Activated CD8-positive, alpha-beta T cell treated with anti-CD3 and anti-CD28 coated beads for 36 hours (primary cell): ENCODE data around the gene EBF3. TPM values are rescaled to one million over a fixed set of nuclear protein-coding genes. Genes with fewer than 3 reads are reported as not detected.

Source experiments
- ATAC-seq: fragments of 200-7000 bp; cut with Tn5 transposase; one replicate; pipeline ENCODE4 v1.10.0; 2021; ENCODE audit warnings: mild to moderate bottlenecking, moderate library complexity
- CTCF ChIA-PET: fragments of 350-600 bp; sonication (Branson Sonifier 250); formaldehyde crosslinking; loops from one replicate; lab custom pipeline; 2021; ENCODE audit warnings: antibody characterized with exemption; lab: Charles Lee
- POLR2A ChIA-PET: fragments of 350-600 bp; sonication (Branson Sonifier 250); formaldehyde crosslinking; loops from one replicate; lab custom pipeline; 2021; ENCODE audit warnings: antibody characterized with exemption; lab: Charles Lee
- DNase-seq: peaks from one replicate; pipeline ENCODE4 v3.0.0-alpha.2; 2020
- H3K27ac Mint-ChIP-seq: one replicate; pipeline ENCODE4 v1.8.0; 2021; ENCODE audit warnings: mild to moderate bottlenecking, mixed read lengths
- H3K27me3 Mint-ChIP-seq: one replicate; pipeline ENCODE4 v1.8.0; 2021; ENCODE audit warnings: mixed read lengths
- H3K36me3 Mint-ChIP-seq: one replicate; pipeline ENCODE4 v1.8.0; 2021; ENCODE audit warnings: low read depth, mixed read lengths
- H3K4me1 Mint-ChIP-seq: one replicate; pipeline ENCODE4 v1.8.0; 2021; ENCODE audit warnings: low read depth, mixed read lengths
- H3K4me3 Mint-ChIP-seq: one replicate; pipeline ENCODE4 v1.8.0; 2021; ENCODE audit warnings: mild to moderate bottlenecking, moderate library complexity, mixed read lengths
- H3K9me3 Mint-ChIP-seq: one replicate; pipeline ENCODE4 v1.8.0; 2021; ENCODE audit warnings: mixed read lengths
- intact Hi-C: fragments of 100-400 bp; cut with micrococcal nuclease; formaldehyde crosslinking; loops from one replicate; pipeline ENCODE4 v1.10.0; 2022
- total RNA-seq, 2 experiments: library from RNA; stranded (reverse); gene quantifications; one replicate each; pipeline ENCODE4 v1.2.3, GENCODE V29; 2021
- TF ChIP-seq, protein P1 (sequence below): fragments of 200-600 bp; IDR thresholded peaks from one replicate; pipeline ENCODE4 v1.8.0; 2022; ENCODE audit warnings: antibody characterized with exemption, mild to moderate bottlenecking

EBF3 gene
- total RNA-seq, 2 experiments from 2014 or later: not detected

DNA sequence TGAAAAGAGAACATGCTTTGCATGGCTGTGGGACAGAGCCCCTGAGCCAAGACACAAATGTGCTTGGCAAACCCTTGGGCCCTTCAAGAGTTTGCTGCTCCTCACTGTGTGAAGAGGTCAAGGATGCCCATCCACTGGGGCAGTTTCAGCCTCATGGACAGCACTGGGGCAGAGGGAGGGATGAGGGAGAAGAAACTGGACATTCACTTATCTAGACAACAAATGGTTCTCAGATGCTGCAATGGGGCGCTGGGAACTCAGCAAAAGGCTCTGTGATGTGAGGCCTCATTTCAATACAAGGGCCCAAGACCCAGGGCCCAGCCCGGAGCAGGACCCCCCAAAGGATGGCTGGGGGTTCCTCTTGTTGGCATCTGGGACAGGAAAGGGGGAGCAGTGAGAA, 49.1 kb downstream of the EBF3 start:
- intact Hi-C loops: no loop called here
- CTCF ChIA-PET: no interaction called here
- H3K36me3 Mint-ChIP-seq: no peaks in the 10 kb centered on the region

DNA sequence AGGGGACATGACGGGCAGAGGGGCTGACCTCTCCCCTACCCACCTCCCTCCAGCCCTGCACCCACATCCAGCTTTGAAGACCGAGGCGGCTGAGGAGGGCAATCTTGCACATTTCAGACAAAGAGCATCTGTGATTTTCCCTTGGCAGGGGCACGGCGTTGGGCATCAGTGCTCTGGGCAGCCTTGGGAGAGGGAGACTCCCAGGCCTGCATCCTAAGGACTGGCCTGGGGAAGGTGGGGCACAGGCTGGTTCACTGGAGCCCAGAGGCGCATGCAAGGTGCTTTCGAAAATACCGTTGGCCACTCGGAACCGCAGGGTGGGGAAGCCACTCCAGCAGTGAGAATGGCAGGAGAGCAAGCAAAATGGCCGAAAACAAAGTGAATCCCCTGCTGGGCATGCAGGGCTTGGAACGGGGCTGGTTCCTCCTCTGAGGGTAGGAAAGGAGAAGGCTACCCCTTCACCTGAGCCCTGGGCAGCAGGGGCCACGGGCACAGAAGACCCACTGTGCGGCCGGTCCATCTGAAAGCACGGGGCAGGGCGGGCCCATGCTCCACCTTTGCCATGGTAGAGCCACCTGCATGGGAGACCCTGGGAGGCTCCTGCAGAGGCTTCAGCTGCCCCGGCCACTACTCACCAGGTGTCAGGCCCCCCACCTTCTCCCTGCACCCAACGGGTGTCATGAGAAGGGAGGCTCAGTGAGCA, 49.8 kb downstream of the EBF3 start:
- TF ChIP-seq, protein P1, sequence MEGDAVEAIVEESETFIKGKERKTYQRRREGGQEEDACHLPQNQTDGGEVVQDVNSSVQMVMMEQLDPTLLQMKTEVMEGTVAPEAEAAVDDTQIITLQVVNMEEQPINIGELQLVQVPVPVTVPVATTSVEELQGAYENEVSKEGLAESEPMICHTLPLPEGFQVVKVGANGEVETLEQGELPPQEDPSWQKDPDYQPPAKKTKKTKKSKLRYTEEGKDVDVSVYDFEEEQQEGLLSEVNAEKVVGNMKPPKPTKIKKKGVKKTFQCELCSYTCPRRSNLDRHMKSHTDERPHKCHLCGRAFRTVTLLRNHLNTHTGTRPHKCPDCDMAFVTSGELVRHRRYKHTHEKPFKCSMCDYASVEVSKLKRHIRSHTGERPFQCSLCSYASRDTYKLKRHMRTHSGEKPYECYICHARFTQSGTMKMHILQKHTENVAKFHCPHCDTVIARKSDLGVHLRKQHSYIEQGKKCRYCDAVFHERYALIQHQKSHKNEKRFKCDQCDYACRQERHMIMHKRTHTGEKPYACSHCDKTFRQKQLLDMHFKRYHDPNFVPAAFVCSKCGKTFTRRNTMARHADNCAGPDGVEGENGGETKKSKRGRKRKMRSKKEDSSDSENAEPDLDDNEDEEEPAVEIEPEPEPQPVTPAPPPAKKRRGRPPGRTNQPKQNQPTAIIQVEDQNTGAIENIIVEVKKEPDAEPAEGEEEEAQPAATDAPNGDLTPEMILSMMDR: no peak
- Mint-ChIP-seq H3K4me3 (no peak overlapping the region), H3K27me3 (no peaks in the 10 kb centered on the region), H3K4me1 (no peaks in the 10 kb centered on the region), H3K9me3 (no peaks in the 10 kb centered on the region), H3K27ac (no peak overlapping the region), H3K36me3 (no peaks in the 10 kb centered on the region)
- ChIA-PET POLR2A (no interaction called here), CTCF (no interaction called here)
- ATAC-seq (no peak), DNase-seq (no peak)
- intact Hi-C loops: no loop called here

More for the DNA sequence above, 49.1 kb downstream of the EBF3 start:
- H3K27ac Mint-ChIP-seq: no peak overlapping the region
- TF ChIP-seq, protein P1: no peak
- no peaks in the 10 kb centered on the region for H3K4me1 Mint-ChIP-seq
- POLR2A ChIA-PET: no interaction called here
- no peak overlapping the region for H3K4me3 Mint-ChIP-seq
- no peak for DNase-seq
- no peak for ATAC-seq
- H3K9me3 Mint-ChIP-seq: no peaks in the 10 kb centered on the region
- no peaks in the 10 kb centered on the region for H3K27me3 Mint-ChIP-seq

DNA sequence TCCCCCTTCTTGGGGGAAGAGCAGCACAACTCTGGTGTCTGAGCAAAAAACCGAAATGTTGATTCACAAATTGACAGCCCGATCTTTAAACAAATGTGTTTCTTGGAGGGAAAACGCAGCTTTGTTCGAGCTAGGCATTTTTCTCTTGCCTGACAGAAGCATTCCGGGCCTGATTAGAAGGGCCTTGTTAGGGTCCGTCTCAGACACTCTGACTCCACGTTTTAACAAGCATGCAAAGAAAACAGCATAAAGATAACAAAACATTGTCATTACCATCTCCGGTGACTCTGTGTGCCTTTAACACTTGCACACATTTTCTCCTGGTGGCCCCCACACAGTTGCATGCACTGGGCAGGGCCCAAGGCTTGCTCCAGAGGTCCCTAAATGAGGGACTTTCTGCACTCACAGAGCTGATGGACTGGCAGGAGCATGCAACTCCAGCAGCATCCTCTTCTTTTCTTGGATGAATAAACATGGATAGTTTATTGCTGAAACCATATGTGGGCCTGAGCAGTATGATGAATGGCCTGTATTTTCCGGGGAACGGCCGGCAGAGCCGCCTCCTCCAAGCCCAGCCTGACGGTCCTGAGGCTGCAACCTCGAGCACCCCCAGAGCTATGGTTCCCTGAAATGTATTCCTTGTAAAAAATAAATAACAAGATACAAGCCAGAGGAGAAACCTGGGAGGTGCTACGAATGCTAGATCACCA, 50.9 kb downstream of the EBF3 start:
- Mint-ChIP-seq H3K27ac (no peak overlapping the region), H3K9me3 (no peaks in the 10 kb centered on the region), H3K4me3 (no peak overlapping the region), H3K27me3 (no peaks in the 10 kb centered on the region), H3K36me3 (no peaks in the 10 kb centered on the region), H3K4me1 (no peaks in the 10 kb centered on the region)
- TF ChIP-seq, protein P1: no peak
- ChIA-PET CTCF (no interaction called here), POLR2A (no interaction called here)
- intact Hi-C loops: no loop called here
- ATAC-seq (no peak), DNase-seq (no peak)

DNA sequence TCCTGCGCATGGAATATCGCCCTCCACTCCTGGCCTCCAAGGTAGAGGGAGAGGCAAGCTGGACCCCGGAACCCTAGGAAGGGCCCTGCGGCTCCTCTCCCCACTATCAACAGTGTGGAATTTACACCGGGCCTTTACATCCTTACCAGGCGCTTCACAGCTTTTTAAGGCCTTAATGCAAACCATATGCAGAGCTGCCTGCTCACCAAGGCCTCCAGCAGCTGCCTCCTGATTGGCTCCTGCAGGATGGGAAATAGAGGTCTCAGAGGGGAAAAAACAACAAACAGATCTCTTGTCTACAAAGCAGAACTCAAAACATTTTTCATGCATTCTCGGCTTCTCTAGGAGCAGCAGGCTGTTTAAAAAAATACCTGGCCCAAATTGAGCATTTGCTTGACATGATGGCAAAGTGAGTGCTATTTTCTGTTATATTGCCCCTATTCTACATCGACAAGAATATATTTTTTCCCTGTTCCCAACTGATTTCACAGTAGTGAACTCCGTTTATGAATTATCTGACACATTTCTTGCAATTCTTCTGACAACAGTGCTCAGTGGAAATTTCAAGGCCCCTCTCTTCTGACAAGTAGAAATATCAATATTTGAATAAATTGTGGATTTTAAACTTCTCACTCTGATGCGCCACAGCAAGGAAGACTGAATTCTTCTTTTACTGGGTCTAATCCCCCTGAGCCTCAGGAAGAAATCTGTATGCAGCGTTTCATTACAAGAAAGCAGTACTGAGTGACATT, 51.7 kb downstream of the EBF3 start:
- no peak overlapping the region for H3K4me3 Mint-ChIP-seq
- H3K36me3 Mint-ChIP-seq: no peaks in the 10 kb centered on the region
- CTCF ChIA-PET: no interaction called here
- H3K4me1 Mint-ChIP-seq: no peaks in the 10 kb centered on the region
- DNase-seq (no peak), ATAC-seq (no peak)
- POLR2A ChIA-PET: no interaction called here
- H3K27ac Mint-ChIP-seq: no peak overlapping the region
- intact Hi-C loops: no loop called here
- H3K9me3 Mint-ChIP-seq: no peaks in the 10 kb centered on the region
- no peaks in the 10 kb centered on the region for H3K27me3 Mint-ChIP-seq
- TF ChIP-seq, protein P1: no peak
